Transverse colon (tissue), 3 donors: ENCODE measurements around the gene SHISA8.

Source experiments
- POLR2A ChIP-seq: fragments of 450-650 bp; IDR thresholded peaks from one replicate; pipeline ENCODE4 v1.6.1; 2016; ENCODE audit warnings: antibody characterized with exemption, mild to moderate bottlenecking, moderate library complexity
- POLR2AphosphoS5 ChIP-seq, 3 donors: sonication (generic); formaldehyde crosslinking; IDR thresholded peaks; one replicate each; pipeline ENCODE4 v1.6.1; 2016; ENCODE audit warnings: antibody characterized with exemption in 3 of 3

DNA sequence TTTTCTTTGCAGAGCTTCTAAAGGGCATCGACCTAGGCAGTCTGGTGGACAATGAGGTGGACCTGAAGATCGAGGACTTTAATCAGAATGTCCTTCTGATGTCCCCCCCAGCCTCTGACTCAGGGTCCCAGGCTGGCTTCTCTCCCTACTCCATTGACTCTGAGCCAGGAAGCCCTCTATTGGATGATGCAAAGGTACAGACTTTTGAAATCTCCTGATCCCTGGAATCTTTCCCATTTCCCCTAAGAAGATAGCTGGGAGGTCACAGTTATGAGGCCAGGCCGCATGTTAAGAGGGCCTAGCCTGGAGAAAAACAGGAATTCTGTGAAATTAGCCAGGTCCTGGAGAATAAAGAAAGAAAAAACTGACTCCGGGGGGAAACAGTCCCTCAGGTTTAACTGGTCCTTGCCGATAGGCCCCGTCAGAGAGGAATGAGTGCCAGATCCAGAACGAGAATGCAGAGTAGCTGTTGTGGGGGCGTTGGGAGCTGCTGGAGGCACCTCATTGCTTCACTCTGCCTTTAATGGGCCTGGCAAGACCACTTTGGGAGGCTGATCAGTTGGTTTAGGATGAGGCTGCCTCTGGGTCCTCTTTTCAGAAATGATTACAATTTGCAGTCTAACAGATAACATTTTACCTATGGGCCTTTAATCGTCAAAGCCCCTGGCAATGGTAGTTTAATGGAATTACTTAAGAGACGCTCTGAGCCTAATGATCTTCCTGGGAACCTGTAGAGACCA lies 39.2 kb downstream of the SHISA8 start:
- no peak for TF ChIP-seq POLR2A
- no peak for TF ChIP-seq POLR2AphosphoS5 (IDR thresholded peaks at IDR 0.05)
